ENCODE data around the gene ITGA3.
"Not testable (repeated sequence)": the region's sequence is repeated elsewhere in the genome, so short reads cannot be mapped to it uniquely, and the experiment has no call there.

Gene ITGA3

DNA sequence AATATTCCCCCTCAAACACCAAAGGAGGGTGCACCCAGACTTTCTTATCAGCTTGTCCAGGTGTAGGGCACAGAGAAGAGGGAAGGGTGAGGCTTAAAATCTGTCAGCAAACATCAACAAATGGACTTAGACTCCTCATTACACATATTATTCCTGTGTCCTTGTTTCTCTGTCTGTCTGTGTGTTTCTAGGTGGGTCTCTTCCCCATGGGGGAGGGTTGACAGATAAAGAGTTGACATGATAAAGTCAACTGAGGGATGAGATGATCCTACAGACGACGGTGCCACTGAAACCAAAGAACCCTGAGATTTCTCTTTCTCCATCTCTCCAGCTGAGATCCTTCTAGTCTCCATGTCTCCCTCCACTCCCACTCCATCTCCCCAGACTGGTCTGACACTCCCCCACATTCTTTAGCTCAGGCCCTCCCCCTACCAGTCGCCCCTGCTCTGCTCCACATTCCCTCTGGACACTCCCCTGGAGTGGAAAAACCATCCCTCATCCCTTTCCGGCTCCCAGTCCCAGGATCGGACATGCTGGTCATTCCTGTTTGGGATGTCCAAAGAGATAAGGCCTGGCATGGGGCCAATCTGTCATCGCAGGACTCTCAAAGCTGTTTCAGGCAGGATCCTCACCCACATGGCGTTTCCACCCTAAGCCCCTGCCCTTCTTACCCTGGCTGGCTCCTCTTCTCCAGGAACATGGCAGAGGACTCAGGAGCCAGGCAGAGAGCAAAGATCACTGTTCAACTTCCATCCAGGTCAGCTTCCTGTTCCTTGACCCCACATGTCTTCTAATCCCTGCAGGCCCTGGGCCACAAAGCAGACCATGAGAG lies 2.9 kb upstream of the ITGA3 start:
- DNase-seq, result no peak

- no peak for DNase-seq
Observed at GRCh38 chr17:50053654-50053960, 2.3 kb upstream of the ITGA3 start.

- no peak for DNase-seq
Observed at GRCh38 chr17:50055055-50055425, 870 bp upstream of the ITGA3 start.

DNA sequence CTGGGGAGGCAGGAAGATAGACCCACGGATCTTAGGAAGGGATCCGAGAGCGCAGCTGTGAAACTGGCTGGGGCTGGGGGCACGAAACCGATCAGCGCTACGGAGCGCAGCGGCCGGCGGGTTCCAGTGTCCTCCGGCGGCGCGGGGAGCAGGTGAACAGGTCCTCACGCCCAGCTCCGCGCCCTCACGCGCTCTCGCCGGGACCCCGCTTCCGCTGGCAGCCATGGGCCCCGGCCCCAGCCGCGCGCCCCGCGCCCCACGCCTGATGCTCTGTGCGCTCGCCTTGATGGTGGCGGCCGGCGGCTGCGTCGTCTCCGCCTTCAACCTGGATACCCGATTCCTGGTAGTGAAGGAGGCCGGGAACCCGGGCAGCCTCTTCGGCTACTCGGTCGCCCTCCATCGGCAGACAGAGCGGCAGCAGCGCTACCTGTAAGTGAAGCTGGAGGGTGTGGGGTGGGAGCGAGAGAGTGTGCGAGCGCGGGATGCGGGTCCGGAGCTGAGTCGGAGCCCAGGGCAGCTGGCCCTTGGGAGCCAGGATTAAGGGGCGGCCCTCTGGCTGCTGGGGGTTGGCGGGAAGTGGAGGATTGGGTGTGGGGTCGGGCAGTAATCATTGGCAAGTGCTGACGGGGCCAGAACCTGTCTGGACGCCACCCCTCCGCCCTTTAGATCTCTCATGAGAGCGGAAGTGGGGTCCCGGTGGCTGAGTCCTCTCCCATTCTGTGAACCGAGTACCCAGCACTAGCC lies 479 bp downstream of the ITGA3 start:
- peak in 1 of 2 donors; percentile 6 for DNase-seq

DNA sequence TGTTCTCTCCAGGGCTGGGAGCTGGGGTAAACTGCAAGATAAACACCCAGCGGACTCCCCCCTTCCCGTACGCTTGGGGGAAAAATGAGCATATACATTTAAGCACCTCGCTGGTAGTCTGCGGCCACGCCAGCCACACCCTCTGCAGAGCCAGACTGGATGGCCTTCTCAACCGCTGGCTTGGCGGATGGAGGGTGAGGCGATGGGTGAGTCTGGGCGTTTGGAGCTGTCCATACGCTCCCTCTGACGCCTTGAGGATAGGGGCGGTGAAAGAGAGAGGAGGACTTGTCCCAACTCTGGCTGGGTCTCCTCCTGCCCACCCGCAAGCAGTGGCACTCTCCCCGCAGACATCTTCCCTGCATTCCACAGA lies 1.0 kb downstream of the ITGA3 start:
- DNase-seq, result no peak

GRCh38 chr17:50057521-50057991 lies 1.6 kb downstream of the ITGA3 start:
- no peak for DNase-seq

GRCh38 chr17:50058296-50058953 lies 2.5 kb downstream of the ITGA3 start:
- no peak for DNase-seq

- no peak for DNase-seq
Observed at GRCh38 chr17:50059256-50059655, 3.3 kb downstream of the ITGA3 start.

- no peak for DNase-seq
Observed at GRCh38 chr17:50059759-50060273, 3.9 kb downstream of the ITGA3 start.

DNA sequence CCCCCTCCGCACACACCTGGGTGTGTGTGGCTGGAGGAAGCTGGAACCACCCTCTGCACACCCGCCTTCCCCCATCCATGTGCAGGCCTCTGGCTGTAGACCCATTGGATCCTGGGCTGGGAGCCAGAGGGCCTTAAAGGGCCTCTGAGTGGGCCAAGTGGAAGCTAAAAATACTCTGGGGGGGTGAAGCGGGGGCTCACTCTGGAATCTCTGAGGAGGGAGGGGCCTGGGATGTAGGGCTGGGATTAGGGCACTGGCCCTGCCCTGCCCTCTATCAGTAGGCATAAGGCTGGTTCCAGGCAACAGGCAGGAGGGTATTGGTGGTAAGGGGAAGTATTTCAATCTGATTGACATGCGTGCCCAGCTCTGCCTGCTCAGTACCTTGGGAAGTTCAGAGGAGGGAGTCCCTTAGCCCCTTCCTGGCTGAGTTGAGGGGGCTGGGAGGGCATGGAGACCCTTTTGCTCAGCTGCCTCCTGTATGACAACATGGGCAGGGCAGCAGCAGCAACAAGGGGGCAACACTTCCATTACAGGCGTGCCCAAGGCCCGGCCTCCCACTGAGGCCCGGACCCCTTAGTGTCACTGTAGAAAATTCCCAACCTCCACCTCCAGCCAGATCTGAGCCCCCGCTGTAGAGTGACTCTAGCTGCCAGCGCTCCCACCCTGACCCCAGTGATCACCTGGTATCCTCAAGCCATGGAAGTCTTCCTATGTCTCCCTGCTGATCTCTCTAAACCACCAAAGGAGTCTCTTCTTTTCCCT lies 5.2 kb downstream of the ITGA3 start:
- DNase-seq, result peak in 1 of 2 donors; percentile 28

GRCh38 chr17:50061713-50062045 lies 5.8 kb downstream of the ITGA3 start:
- DNase-seq, result not testable (repeated sequence)

- DNase-seq, result no peak
Observed at GRCh38 chr17:50062293-50063243, 6.7 kb downstream of the ITGA3 start.

GRCh38 chr17:50063561-50064252 lies 7.8 kb downstream of the ITGA3 start:
- DNase-seq, result no peak

GRCh38 chr17:50064253-50065001 lies 8.5 kb downstream of the ITGA3 start:
- DNase-seq, result no peak

DNA sequence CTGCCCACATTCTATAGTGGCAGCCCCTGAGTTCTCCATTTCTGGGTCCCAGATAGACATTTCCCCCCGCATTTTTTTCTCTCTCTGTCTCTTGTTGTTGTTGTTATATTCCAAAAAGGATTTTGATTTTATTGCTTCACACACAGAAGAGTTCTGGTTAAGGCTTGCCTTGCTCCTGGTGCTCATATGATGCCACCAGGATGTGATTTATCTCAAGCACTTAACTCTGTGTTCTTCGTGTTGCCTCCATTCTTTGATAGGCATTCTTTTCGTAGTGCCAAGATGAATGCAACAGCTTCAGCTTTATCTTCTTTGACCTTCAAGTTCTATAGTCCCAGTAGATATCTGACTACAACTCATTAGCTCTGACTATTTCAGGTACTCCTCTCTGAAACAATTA lies 9.1 kb downstream of the ITGA3 start:
- no peak for DNase-seq

- no peak for DNase-seq
Observed at GRCh38 chr17:50066995-50067394, 11.1 kb downstream of the ITGA3 start.

- no peak for DNase-seq
Observed at GRCh38 chr17:50067996-50068395, 12.1 kb downstream of the ITGA3 start.

GRCh38 chr17:50070908-50071680 lies 15.2 kb downstream of the ITGA3 start:
- DNase-seq, result no peak

- no peak for DNase-seq
Observed at GRCh38 chr17:50071692-50072091, 15.8 kb downstream of the ITGA3 start.

DNA sequence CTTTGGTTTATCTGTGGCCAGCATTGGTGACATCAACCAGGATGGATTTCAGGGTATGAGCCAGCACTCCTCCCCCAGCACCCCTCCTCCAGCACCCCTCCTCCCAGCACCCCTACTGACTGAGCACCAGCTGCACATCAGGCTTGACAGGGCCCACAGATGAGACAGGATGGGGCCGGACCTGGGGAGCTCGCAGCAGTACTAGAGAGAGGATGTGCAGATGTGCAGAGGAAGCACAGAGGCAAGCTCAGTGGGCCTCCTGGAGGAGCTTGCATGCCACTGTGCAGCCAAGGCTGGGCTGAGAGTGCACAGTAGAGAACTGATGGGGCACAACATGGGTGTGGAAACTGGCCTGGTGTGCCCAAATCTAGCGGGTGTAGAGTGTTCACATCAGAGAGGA lies 16.2 kb downstream of the ITGA3 start:
- DNase-seq, result no peak
